HG03565 (cell line): ENCODE results near the gene RNF157.
"Not testable (repeated sequence)": the region's sequence is repeated elsewhere in the genome, so short reads cannot be mapped to it uniquely, and the experiment has no call there.

Experiments used
- ATAC-seq: cut with Tn5 transposase; IDR thresholded peaks from one replicate; pipeline ENCODE4 v1.9.1; 2021; ENCODE audit warnings: mild to moderate bottlenecking, moderate library complexity; ENCODE audit not compliant: unreplicated experiment

The RNF157 gene

DNA sequence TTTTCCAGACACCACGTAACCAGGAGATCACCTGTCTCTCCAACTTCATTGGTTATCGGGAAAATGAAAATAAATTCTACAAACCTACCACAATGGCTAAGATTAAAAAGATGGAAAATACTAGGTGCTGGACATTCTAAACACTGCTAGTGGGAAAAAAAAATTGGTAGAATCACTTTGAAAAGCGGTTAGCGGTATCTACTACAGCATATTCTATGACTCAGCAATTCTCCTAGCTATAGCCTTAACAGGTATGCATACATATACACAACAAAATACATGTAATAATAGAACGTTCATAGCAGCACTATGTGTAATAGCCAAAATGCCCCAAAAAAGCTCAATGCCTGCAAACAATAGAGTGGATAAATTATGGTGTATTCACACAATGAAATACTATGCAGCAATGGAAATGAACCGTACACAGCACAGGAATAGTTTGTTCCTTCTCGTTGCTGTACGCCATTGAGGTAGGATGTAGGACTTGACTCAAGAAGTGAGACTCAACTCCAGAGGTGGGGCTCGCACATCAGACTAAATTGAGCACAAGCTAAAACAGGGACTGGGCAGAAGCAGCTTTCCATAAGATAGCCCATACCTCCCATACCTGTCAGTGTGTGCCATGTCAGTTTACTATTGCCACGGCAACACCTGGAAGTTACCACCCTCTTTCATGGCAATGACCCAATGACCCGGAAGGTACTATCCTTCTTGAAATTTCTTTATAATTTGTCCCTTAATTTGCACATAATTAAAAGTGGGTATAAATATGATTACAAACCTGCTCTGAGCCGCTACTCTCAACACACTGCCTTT, 44.8 kb downstream of the RNF157 start:
- ATAC-seq = no peak

DNA sequence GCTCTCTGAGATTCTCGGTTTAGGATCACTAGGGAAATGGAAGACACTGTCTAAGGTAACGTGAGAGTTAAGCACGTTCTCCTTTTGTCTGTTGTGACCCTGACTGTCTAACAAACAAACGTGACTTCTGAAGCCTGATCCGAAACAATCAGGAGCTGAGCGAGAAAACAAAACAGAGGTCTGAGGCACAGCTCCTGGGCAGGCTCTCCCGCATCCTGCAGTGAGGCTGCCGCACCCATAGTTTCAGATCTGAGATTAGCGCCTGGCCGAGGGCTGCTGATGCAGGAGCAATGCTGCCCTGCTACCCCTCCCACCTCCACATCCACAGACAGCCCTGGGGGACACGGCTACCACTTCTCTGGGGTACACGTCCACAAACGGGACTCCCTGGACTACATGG, 46.7 kb downstream of the RNF157 start:
- no peak for ATAC-seq

DNA sequence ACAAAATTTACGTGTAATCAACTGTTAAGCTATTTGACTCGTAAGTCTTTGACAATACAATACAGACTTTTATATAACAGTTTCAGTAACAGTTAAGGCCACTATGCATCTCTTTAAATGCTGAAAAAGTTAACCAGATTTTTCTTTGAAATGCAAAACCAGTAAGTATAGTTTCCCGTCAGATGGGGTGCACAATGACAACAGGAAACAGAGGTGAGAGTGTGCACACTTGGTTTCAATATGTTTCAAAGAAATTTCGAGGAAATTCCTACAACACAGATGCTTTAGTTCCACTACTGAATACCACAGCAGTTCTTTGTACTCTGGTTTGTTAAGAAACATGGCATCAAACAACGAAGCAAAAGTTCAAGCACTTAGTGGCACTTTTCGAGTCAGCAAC, 48.4 kb downstream of the RNF157 start:
- ATAC-seq = no peak

DNA sequence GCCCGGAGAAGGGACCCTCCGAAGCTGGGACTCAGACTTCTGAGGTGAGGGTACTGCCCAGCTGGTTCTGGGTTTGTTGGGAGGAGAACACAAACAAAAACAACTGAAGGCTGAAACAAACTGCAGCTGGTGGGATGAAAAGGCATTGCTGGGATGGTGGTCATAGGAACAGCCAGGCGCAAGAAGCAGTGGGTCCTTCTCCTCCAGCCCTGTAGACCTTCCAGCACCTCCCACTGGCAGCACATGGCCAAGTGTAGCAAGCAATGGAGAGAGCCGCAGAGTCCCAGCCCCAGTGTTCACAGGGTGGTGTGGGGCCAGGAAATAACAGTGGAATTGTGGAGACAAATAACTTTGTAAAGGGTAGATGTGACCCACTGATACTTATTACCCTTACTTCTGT, 50.6 kb downstream of the RNF157 start:
- no peak for ATAC-seq

DNA sequence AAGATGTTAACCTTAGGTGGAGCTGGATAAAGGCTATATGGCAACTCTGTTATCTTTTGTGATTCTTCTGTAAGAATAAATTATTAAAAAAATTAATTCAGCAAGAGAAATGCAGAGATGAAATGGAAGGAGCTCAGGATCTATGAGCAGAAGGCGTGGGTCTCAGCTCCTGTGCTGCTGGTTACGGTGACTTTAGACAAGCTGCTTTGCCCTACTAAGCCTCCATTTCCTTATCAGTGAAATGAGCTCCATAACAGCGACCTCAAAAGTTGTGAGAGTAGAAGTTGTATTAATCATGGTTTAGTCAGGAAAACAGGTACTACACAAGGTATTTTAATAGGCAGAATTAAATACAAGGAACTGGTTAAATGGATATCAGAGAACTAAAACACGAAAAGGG, 51.0 kb downstream of the RNF157 start:
- no peak for ATAC-seq

DNA sequence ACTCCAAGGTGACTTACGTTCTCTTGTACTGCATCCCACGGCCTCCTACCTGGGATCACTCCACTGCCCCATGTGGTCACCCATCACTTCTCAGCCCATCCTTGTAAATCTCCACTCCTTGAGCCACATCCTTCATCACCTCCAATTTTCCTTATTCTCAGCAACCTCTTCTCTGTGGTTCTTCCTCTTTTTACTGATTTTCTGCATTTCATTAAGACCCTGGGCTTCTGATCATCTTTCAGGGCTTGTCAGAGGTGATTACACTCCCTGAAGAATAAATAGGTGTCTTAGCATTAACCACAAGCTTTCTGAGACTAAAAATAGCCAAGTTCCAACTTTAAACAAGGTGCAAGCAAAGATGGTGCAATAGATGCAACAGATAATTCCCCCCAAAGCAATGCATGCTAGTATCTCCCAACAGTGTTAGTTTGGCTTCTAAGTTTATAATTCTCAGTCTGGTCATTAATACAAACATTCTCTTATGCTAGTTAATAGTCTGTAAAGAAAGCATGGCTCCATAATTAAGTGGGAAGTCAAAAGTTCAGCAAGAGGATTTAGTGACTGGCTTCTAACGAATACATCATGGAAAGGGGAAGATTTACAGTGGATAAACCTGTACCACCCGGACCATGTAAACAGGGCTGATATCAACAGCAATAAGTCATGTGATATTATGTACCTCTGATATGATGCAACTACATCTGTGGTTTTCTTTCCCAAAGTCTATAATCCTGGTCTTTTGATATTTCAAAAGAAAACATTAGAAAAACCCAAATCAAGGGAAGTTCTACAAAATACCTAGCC, 51.9 kb downstream of the RNF157 start:
- ATAC-seq = no peak

DNA sequence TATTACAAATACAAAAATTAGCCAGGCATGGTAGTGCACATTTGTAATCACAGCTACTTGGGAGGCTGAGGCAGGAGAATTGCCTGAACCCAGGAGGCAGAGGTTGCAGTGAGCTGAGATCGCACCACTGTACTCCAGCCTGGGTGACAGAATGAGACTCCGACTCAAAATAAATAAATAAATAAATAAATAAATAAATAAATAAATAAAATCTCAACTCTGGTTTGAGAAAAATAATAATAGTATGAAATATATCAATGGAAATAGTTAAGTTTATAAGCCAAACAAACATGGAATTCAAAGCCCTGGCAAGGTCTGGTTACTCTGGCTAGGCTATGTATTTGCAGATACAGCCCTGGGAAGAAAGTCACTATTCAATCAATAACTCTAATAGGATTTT, 53.5 kb downstream of the RNF157 start:
- ATAC-seq = not testable (repeated sequence)

DNA sequence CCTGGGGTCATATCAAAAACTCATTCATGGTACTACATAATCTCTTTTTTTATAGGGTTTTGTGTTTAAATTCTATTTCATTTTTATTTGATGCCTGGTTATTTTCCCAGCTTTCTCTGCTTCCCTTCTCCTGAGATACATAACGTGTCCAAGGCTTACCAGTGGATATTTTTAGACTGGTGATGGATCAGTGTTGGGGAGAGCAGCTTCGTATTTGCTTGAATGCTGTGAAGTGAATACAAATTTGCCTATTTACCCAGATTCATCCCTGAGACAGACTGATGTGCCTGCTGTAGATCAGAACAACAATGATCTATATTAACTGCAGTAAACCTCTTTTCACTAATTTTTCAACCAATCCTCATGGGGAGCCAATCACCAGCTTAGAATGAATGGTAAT, 56.0 kb downstream of the RNF157 start:
- ATAC-seq = no peak

DNA sequence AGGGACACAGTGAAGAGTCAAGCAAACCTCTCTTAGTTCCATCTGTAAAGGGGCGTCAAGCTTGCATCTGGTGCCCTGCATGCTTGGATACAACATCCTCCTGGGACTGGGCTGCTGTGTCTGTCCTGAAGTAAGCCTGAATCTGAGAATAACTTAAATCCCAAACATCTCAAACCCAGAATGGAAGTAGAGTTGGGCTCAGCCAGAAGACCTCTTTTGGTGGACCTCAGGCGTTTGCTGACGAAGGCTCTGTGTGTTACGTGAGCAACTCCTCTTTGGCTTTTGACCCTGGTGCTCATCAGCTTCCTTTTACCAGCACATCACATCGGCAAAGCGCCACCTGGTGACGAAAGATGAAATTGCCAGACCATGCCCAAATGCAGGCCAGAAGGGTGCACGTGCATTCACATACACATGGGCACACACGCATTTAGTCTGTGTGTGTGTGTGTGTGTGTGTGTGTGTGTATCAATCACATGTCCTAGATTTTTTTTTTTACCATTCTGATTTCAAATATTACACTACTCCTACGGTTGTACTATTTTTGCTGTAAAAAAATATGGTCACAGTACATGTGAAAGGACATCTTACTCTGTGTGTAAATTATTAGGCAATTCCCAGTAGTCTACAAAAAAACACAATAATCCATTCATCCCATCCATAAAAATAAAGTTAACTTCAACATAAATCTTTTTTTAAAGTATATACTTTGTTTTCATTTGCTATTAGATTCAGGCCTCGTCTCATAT, 58.1 kb downstream of the RNF157 start:
- ATAC-seq = no peak

DNA sequence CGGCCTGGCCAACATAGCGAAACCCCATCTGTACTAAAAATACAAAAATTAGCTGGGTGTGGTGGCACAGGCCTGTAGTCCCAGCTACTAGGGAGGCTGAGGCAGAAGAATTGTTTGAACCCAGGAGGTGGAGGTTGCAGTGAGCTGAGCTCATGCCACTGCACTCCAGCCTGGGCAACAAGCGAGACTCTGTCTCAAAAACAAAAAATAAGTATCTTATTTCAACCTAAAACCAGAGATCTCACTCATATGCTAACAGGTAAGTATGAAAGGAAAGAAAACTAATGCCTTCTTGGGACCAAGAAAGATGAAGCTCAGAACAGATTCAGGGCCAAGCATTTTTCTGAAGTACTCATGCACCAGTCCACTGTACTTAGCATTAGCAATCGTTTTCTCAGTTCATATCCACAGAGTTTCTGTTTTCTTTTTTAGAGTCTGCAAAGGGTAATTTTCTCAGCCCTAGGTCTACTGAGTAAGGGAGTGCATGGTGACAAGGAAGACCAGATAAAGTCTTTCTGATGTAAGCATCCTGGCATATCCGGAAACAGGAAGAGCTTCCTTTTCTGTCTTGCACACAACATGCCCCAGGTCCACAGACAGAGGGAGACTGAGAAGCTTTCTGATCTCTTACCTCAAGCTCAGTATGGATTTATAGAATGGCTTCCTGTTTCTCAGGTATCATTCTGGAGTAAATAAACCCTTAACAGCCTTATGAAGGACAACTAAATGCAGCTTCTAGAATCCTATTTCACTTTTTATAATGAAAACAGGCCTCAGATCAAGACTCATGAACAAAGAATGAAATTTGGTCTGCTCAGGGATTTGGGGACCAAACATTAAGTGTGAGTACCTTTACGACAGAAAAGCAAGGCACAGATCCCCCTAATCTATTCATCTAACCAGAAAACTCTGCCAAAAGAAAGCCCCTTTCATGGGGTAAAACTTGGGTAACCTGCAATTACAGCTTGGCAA, 60.5 kb downstream of the RNF157 start:
- no peak for ATAC-seq

DNA sequence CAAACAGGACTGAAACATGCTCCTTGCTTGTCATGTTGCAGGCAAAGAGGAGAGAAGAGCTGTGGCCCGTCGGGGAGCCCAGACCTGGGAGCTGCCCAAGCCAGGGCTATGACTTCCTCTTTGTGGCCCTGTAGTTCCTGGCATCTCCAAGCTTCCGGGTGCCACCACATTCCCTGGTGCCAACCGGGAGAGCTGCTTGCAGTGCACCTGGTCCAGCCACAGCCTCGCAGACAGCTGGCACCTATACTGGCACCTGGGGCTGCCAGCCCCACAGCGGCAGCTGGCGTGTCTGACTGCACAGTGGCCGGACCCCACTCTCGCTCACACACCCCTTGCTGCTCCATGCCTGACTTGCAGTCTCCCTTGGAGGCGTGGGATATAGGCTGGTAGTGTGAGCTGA, 62.2 kb downstream of the RNF157 start:
- ATAC-seq = no peak

DNA sequence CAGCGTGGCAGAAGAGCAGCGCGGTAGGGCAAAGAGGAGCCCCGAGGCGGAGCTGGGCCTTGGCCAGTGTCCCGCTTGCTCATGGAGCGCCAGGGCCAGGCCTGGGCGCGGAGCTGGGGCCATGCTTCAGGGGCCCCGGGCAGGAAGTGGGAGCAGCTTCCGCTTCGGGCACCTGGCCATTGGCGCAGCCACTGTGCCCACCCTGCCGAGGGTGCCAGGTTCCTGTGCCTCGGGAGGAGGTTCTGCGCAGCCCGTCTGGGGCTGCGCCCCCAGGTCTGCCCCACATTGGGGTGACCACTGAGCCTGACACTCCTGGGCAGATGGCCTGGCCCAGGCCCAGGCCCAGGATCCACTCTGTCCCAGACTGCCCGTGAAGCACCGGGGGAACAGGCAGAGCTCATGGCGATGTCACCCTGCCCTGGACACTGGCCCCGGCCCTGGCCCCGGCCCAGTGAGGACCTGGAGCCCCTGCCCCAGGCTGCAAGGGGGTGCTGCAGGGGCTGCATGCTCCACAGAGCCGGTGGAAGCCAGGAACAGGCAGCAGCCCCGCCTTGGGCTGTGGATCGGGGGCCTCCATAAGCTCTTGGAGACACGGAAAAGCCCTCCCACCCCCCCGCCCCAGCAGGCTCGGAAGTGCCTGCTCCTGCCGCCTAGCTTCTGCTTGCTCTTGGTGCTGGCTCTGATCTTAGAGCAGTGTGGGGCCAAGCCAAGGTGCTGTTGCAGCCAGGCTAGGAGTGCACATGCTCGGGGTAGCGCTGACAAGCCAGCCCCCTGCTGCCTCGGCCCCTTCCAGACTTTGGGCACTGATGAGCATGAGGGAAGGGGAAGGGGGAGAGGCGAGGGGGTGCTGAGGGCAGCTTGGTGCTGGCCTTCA, 63.4 kb downstream of the RNF157 start:
- no peak for ATAC-seq

DNA sequence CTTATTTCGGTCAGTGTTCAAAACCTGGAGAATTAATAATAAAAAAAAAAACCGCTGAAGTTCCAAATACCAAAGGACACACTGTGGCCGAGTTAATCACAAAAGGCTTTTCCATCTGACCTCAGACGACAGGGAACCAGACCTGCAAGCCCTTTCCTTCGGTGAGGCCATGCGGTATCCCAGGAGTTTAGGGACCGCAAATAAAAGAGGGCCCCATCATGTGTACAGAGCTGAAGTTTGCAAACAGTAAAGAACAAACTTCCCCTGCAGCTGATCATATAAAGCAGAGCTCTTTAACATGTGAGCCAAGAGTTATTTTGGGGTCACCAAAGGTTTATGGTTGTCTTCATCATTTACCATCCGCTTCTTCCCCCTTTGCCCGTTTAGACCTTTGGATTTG, 66.3 kb downstream of the RNF157 start:
- no peak for ATAC-seq

DNA sequence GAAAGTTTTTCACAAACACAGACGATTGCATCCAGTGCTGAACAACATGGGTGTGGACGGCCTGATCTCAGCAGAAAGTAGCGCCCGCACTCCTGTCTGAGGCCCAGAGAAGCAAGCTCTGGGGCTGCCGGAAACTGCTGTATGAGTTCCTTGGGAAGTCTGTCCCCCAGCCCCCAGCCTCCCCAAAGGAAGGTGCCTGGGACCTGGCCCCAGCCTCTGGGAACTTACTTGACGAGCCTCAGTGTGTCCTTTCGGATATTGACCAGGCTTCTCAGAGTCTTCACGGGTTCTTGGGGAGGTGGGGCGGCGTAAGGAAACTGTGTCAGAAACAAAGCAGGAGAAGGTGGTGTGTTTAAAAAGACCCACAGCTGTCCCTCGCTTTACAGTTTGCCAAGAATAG, 66.8 kb downstream of the RNF157 start:
- no peak for ATAC-seq

DNA sequence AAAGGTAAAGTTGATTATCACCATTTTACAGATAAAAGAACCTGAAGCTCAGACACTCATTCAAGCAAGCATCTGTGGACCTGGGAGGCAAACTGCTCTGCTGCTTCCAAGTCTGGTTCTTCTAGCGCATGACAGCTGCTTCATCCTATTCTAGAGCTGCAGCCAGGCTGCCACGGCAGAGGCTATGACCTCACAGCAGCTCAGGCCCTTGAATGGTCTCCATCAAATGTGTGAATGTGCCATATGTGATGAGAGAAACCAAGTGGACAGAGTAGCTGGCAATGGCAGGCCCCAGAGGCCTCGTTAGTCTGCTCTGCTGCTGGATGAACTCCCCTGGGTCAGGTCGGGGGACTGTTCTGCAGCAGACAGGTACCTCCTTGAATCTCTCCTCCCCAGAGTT, 68.6 kb downstream of the RNF157 start:
- ATAC-seq = no peak

DNA sequence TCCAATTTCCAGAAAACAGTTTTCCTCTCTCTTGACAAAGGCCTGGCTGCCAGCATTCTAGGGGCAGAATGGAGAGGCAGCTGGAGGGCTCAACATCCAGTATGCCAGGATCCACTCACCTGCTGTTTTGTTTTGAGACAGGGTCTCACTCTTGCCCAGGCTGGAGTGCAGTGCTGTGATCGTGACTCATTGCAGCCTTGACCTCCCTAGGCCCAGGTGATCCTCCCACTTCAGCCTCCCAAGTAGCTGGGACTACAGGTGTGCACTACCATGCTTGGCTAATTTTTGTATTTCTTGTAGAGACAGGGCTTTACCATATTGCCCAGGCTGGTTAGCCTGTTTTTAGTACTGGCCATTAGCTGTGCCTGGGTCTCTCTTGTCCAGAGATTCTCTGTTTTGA, 70.2 kb downstream of the RNF157 start:
- ATAC-seq = no peak

DNA sequence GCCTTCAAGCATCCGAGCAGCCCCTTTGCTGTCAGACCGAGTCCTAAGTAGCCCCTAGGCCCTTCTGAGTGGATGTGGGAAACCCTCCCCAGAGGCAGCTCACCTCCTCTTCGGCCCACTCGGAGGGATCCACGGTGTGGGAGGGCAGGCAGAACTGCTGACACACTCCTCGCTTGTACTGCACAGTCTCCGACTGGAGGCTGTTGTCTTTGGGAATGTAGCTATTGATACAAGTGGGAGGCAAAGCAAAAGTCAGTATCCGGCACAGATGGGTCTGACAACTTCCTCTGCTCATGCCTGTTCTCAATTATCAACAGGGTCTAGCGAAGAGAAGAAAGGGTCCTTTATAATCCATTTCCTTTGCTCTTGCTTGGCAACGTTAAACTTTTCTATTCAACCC, 73.4 kb downstream of the RNF157 start:
- no peak for ATAC-seq

DNA sequence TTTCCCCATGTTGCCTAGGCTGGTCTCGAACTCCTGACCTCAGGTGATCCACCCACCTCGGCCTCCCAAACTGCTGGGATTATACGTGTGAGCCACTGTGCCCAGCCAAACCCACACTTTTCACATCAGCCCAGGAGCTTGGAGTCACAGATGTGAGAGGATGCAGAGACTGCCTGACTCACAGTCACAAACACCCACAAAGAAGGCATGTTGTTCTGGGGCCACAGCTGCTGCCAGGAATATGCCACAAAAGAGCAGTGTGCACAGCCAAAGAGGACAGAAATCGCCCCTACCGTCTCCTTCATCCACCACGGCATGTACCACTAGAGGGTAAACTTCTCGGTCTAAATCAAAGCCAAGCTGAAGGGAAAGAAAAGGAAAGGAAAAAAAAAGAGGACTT, 74.1 kb downstream of the RNF157 start:
- no peak for ATAC-seq

DNA sequence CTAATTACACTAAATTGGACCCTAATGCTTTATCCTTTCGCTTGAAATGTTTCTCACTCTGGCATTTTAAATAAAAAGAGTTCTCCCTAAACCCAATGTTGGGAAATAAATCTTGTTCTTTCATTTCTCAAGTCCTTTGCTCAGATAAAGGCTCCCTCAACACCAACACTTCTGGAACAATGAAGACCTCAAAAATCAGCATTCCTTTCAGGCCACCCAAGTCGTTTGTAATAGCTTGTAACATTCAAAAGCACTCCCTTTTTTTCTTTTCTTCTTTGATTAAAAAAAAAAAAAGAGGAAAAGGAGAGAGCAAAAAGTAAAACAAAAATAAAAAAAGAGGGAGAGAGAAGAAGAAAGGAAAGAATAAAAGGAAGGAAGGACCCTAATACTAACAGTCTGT, 76.0 kb downstream of the RNF157 start:
- ATAC-seq = no peak

DNA sequence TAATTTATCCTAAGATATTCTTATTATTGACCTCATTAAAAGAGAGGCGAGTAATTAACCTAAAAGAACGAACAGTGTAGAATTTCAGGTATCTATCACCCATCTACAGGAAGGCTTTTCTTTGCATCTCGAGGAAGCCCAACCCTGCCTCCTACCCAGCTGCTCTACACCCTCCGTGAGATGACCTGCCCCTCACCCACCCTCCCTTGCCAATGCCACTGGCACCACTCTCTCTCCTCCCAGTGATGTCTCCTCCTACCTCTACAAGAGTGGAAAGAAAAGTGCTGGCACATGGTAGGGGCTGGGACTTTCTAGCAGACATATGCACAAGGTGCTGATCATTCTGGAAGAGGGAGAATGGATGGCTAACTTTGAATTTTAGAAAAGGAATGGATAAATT, 76.4 kb downstream of the RNF157 start:
- no peak for ATAC-seq
